ENCODE measurements around the gene DISC1.
"Not testable (repeated sequence)": the region's sequence is repeated elsewhere in the genome, so short reads cannot be mapped to it uniquely, and the experiment has no call there.

DISC1 gene

GRCh38 chr1:231903586-231904081 lies 277.0 kb downstream of the DISC1 start:
- DNase-seq = no peak

GRCh38 chr1:231907310-231907709 lies 280.7 kb downstream of the DISC1 start:
- DNase-seq = not testable (repeated sequence)

- no peak for DNase-seq
Observed at GRCh38 chr1:231913493-231913892, 286.9 kb downstream of the DISC1 start.

- no peak for DNase-seq
Observed at GRCh38 chr1:231918239-231919015, 291.8 kb downstream of the DISC1 start.

GRCh38 chr1:231919239-231919885 lies 292.8 kb downstream of the DISC1 start:
- DNase-seq = no peak

- no peak for DNase-seq
Observed at GRCh38 chr1:231919886-231920285, 293.3 kb downstream of the DISC1 start.

GRCh38 chr1:231921646-231922345 lies 295.2 kb downstream of the DISC1 start:
- no peak for DNase-seq

GRCh38 chr1:231923491-231924041 lies 297.0 kb downstream of the DISC1 start:
- DNase-seq = no peak

- no peak for DNase-seq
Observed at GRCh38 chr1:231924180-231924579, 297.6 kb downstream of the DISC1 start.

GRCh38 chr1:231925864-231926263 lies 299.3 kb downstream of the DISC1 start:
- DNase-seq = no peak

GRCh38 chr1:231926340-231926739 lies 299.8 kb downstream of the DISC1 start:
- no peak for DNase-seq

GRCh38 chr1:231926933-231927332 lies 300.3 kb downstream of the DISC1 start:
- no peak for DNase-seq

GRCh38 chr1:231927431-231927830 lies 300.8 kb downstream of the DISC1 start:
- no peak for DNase-seq

GRCh38 chr1:231929311-231929710 lies 302.7 kb downstream of the DISC1 start:
- DNase-seq = no peak

- no peak for DNase-seq
Observed at GRCh38 chr1:231930257-231930947, 303.8 kb downstream of the DISC1 start.

GRCh38 chr1:231931146-231931545 lies 304.6 kb downstream of the DISC1 start:
- no peak for DNase-seq

GRCh38 chr1:231931846-231932454 lies 305.4 kb downstream of the DISC1 start:
- DNase-seq = peak; percentile 6 to 15

GRCh38 chr1:231933711-231934626 lies 307.4 kb downstream of the DISC1 start:
- DNase-seq = no peak

- DNase-seq = no peak
Observed at GRCh38 chr1:231934797-231935196, 308.2 kb downstream of the DISC1 start.

- DNase-seq = no peak
Observed at GRCh38 chr1:231935856-231936255, 309.3 kb downstream of the DISC1 start.

All from AML-193 (cell line).